Lung (tissue), 12 donors: Measurements from ENCODE around the gene ESPN. TPM values are rescaled to one million over a fixed set of nuclear protein-coding genes. Genes with fewer than 3 reads are reported as not detected.

ENCODE experiments used
- ATAC-seq: fragments of 200-7000 bp; cut with Tn5 transposase; one replicate; pipeline ENCODE4 v1.9.1; 2020; ENCODE audit warnings: moderate number of reproducible peaks; ENCODE audit not compliant: insufficient read depth, low FRiP score
- DNase-seq, 3 donors: peaks; one replicate each; pipeline ENCODE4 v3.0.0-alpha.2; 2013 to 2017
- H3K27ac ChIP-seq, 2 donors: one replicate each; pipeline ENCODE4 v1.5.1; 2013; ENCODE audit warnings: mild to moderate bottlenecking in 2 of 2, moderate library complexity in 2 of 2, control low read depth in 1 of 2, inconsistent platforms in 1 of 2, low read depth in 1 of 2, low read length in 1 of 2
- H3K27me3 ChIP-seq, 3 donors: one replicate each; pipeline ENCODE4 v1.5.1; 2013; ENCODE audit warnings: low read length in 2 of 3; ENCODE audit not compliant: control insufficient read depth in 3 of 3, insufficient read depth in 3 of 3
- H3K36me3 ChIP-seq, 4 donors: one replicate each; pipeline ENCODE4 v1.5.1; 2013; ENCODE audit warnings: low read length in 4 of 4, mild to moderate bottlenecking in 1 of 4, moderate library complexity in 1 of 4; ENCODE audit not compliant: control insufficient read depth in 4 of 4, insufficient read depth in 4 of 4
- H3K4me1 ChIP-seq, 5 donors: one replicate each; pipeline ENCODE4 v1.5.1; 2013; ENCODE audit warnings: low read length in 5 of 5, mild to moderate bottlenecking in 2 of 5, moderate library complexity in 1 of 5; ENCODE audit not compliant: control insufficient read depth in 5 of 5, insufficient read depth in 5 of 5
- H3K4me3 ChIP-seq: one replicate; pipeline ENCODE4 v1.5.1; 2013; ENCODE audit warnings: mild to moderate bottlenecking, control low read depth, moderate library complexity
- H3K9ac ChIP-seq, 2 donors: one replicate each; pipeline ENCODE4 v1.5.1; 2013; ENCODE audit warnings: low read length in 2 of 2, control low read depth in 1 of 2; ENCODE audit not compliant: insufficient read depth in 1 of 2
- H3K9me3 ChIP-seq, 4 donors: one replicate each; pipeline ENCODE4 v1.5.1; 2013; ENCODE audit warnings: low read length in 3 of 4, mild to moderate bottlenecking in 1 of 4, moderate library complexity in 1 of 4; ENCODE audit not compliant: control insufficient read depth in 4 of 4, insufficient read depth in 3 of 4
- CTCF ChIP-seq: IDR thresholded peaks from 2 replicates; pipeline ENCODE4 v1.5.1; 2012; ENCODE audit warnings: mild to moderate bottlenecking; ENCODE audit errors: control extremely low read depth, extremely low read depth
- WGBS, 2 donors: extraction: QIAGEN DNeasy Blood & Tissue Kit; methylation state at CpG; one replicate each; pipeline ENCODE4 v1.1.7; 2013; 5-methylcytosine and 5-hydroxymethylcytosine counted together
- polyA plus RNA-seq, 2 donors: library from polyadenylated mRNA; stranded (reverse); fragments of 200-250 nt; gene quantifications; one replicate each; pipeline ENCODE4 v1.2.1, GENCODE V29; 2013
- total RNA-seq, 2 donors: library from RNA; depleted of rRNA in 1 of 2; stranded (reverse); fragments of >200 nt in 1 of 2; gene quantifications; one replicate each; pipeline ENCODE4 v1.2.1, GENCODE V29; 2014 to 2021
- donor health status: control.
- donor health status: control.
- donor health status: Bipolar disorder and iron deficiency.
- donor health status: healthy.
- donor health status: DM: yes; HTN: yes; CAD: no.

ESPN gene
- total and polyA plus RNA-seq, 4 donors: 2.1 to 20.8 (median 7.4) TPM

GRCh38 chr1:6446665-6447015, 22.1 kb downstream of the ESPN start:
- DNase-seq (no peak), ATAC-seq (no peak)
- Histone ChIP-seq H3K4me3 (no peak overlapping the region), H3K4me1 (peaks cover 0 to 7% (median 0%) of the 10 kb centered on the region in 5 donors), H3K9me3 (no peaks in the 10 kb centered on the region), H3K9ac (no peak overlapping the region), H3K27me3 (peaks cover 0 to 28% (median 23%) of the 10 kb centered on the region in 3 donors), H3K36me3 (no peaks in the 10 kb centered on the region), H3K27ac (no peak overlapping the region)
- 60 to 65% methylated on average over 4 of the region's 4 CpGs for WGBS, 2 donors
- no peak for TF ChIP-seq CTCF

- peaks cover 0 to 23% (median 22%) of the 10 kb centered on the region in 3 donors for H3K27me3 ChIP-seq
- no peak for ATAC-seq
- DNase-seq: no peak
- no peak for TF ChIP-seq CTCF
- no peak overlapping the region for H3K27ac ChIP-seq
- no peak overlapping the region for H3K4me3 ChIP-seq
- H3K9me3 ChIP-seq: no peaks in the 10 kb centered on the region
- no peak overlapping the region for H3K9ac ChIP-seq
- no peaks in the 10 kb centered on the region for H3K36me3 ChIP-seq
- 2 to 3% methylated on average over 67 of the region's 67 CpGs for WGBS, 2 donors
- peaks cover 0 to 7% (median 0%) of the 10 kb centered on the region in 5 donors for H3K4me1 ChIP-seq
These were observed 22.6 kb downstream of the ESPN start for GRCh38 chr1:6447016-6447817.

- peaks cover 0 to 7% (median 0%) of the 10 kb centered on the region in 5 donors for H3K4me1 ChIP-seq
- H3K9ac ChIP-seq: no peak overlapping the region
- WGBS, 2 donors: 2 to 3% methylated on average over 56 to 67 of the region's 68 CpGs
- H3K4me3 ChIP-seq: no peak overlapping the region
- ATAC-seq: no peak
- no peaks in the 10 kb centered on the region for H3K9me3 ChIP-seq
- H3K36me3 ChIP-seq: no peaks in the 10 kb centered on the region
- peaks cover 0 to 28% (median 26%) of the 10 kb centered on the region in 3 donors for H3K27me3 ChIP-seq
- H3K27ac ChIP-seq: no peak overlapping the region
- no peak for TF ChIP-seq CTCF
- peak in 2 of 3 donors; percentile 38 to 68 for DNase-seq
These were observed 23.5 kb downstream of the ESPN start for GRCh38 chr1:6447818-6448748.
